ENCODE measurements around the gene STKLD1.

DNA sequence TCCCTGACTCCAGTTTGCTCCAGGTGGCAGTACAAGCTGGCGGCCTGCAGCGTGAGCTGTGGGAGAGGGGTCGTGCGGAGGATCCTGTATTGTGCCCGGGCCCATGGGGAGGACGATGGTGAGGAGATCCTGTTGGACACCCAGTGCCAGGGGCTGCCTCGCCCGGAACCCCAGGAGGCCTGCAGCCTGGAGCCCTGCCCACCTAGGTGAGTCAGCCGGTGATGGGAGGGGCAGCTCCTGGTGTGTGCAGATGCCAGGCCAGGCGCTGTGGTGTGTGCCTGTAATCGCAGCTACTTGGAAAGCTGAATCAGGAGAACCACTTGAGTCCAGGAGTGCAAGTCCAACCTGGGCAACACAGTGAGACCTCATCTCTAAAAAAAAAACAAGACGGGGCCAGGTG, 73.6 kb downstream of the STKLD1 start:
- TF ChIP-seq, protein P1, sequence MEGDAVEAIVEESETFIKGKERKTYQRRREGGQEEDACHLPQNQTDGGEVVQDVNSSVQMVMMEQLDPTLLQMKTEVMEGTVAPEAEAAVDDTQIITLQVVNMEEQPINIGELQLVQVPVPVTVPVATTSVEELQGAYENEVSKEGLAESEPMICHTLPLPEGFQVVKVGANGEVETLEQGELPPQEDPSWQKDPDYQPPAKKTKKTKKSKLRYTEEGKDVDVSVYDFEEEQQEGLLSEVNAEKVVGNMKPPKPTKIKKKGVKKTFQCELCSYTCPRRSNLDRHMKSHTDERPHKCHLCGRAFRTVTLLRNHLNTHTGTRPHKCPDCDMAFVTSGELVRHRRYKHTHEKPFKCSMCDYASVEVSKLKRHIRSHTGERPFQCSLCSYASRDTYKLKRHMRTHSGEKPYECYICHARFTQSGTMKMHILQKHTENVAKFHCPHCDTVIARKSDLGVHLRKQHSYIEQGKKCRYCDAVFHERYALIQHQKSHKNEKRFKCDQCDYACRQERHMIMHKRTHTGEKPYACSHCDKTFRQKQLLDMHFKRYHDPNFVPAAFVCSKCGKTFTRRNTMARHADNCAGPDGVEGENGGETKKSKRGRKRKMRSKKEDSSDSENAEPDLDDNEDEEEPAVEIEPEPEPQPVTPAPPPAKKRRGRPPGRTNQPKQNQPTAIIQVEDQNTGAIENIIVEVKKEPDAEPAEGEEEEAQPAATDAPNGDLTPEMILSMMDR (IDR thresholded peaks at IDR 0.05) = no peak
- TF ChIP-seq POLR2A (IDR thresholded peaks at IDR 0.05) (no peak), POLR2AphosphoS5 (IDR thresholded peaks at IDR 0.05) (no peak)
